HepG2 (cell line): ENCODE measurements around the gene SLC9A5. TPM values are rescaled to one million over a fixed set of nuclear protein-coding genes. Genes with fewer than 3 reads are reported as not detected.
A peak's percentile ranks its signal among the peaks of the same experiment; 100 is the strongest.

Experiments
- ATF3 ChIP-seq: sonication (generic); formaldehyde crosslinking; IDR thresholded peaks from 2 replicates; pipeline ENCODE4 v1.4.0; 2020; ENCODE audit warnings: missing genetic modification reagents
- ATRX ChIP-seq: sonication (generic); formaldehyde crosslinking; IDR thresholded peaks from 2 replicates; pipeline ENCODE4 v1.4.0; 2020; ENCODE audit warnings: missing genetic modification reagents, borderline replicate concordance
- CBFB ChIP-seq: sonication (generic); formaldehyde crosslinking; IDR thresholded peaks from 2 replicates; pipeline ENCODE4 v1.4.0; 2020; ENCODE audit warnings: missing genetic modification reagents
- CHD4 ChIP-seq: fragments of 200-600 bp; sonication (generic); IDR thresholded peaks from 2 replicates; pipeline ENCODE4 v1.7.0; 2017; ENCODE audit warnings: mild to moderate bottlenecking, low read length, borderline replicate concordance
- GABPB1 ChIP-seq: IDR thresholded peaks from 2 replicates; pipeline ENCODE4 v1.6.1; 2016; ENCODE audit warnings: mild to moderate bottlenecking, missing genetic modification reagents, moderate library complexity, missing compliant biosample characterization
- HCFC1 ChIP-seq: fragments of 150-350 bp; IDR thresholded peaks from 2 replicates; pipeline ENCODE4 v1.6.1; 2014; ENCODE audit warnings: low read depth, low read length
- HES4 ChIP-seq: sonication (generic); formaldehyde crosslinking; IDR thresholded peaks from 2 replicates; pipeline ENCODE4 v1.9.0; 2021; ENCODE audit warnings: mild to moderate bottlenecking, missing genetic modification reagents, borderline replicate concordance
- KDM1A ChIP-seq: IDR thresholded peaks from 2 replicates; pipeline ENCODE4 v1.6.1; 2016; ENCODE audit warnings: missing compliant biosample characterization
- KLF15 ChIP-seq: sonication (generic); formaldehyde crosslinking; IDR thresholded peaks from 2 replicates; pipeline ENCODE4 v1.8.1; 2023; ENCODE audit warnings: borderline replicate concordance, mild to moderate bottlenecking, inconsistent platforms, missing genetic modification reagents, mixed read lengths
- LBX2 ChIP-seq: sonication (generic); formaldehyde crosslinking; IDR thresholded peaks from 2 replicates; pipeline ENCODE4 v1.5.0; 2020; ENCODE audit warnings: missing genetic modification reagents, mild to moderate bottlenecking, borderline replicate concordance
- MIER2 ChIP-seq: IDR thresholded peaks from 2 replicates; pipeline ENCODE4 v1.6.1; 2016; ENCODE audit warnings: missing biosample characterization, missing genetic modification reagents
- MYPOP ChIP-seq: sonication (generic); formaldehyde crosslinking; IDR thresholded peaks from 2 replicates; pipeline ENCODE4 v1.8.1; 2023; ENCODE audit warnings: mild to moderate bottlenecking, moderate library complexity, missing genetic modification reagents
- NBN ChIP-seq: fragments of 450-650 bp; conservative IDR thresholded peaks from 2 replicates; pipeline ENCODE4 v1.6.1; 2017
- NFE2L2 ChIP-seq: fragments of 150-350 bp; IDR thresholded peaks from 2 replicates; pipeline ENCODE4 v1.6.1; 2014; ENCODE audit warnings: low read length
- NONO ChIP-seq, 2 experiments: fragments of 450-650 bp in 1 of 2; sonication (generic) in 1 of 2; formaldehyde crosslinking in 1 of 2; IDR thresholded peaks in 1 of 2; conservative IDR thresholded peaks in 1 of 2; 2 replicates each; pipeline versions ENCODE4 v1.6.1 to v1.8.0; 2017 to 2022; ENCODE audit warnings: mild to moderate bottlenecking in 1 of 2, missing genetic modification reagents in 1 of 2, moderate library complexity in 1 of 2
- POLR2AphosphoS2 ChIP-seq: IDR thresholded peaks from 2 replicates; pipeline ENCODE4 v1.6.1; 2011; ENCODE audit warnings: low read depth, low read length, improper control_type of control experiment
- PRDM10 ChIP-seq: sonication (generic); formaldehyde crosslinking; IDR thresholded peaks from 2 replicates; pipeline ENCODE4 v1.4.0; 2020; ENCODE audit warnings: low read depth, missing genetic modification reagents
- SRY ChIP-seq: sonication (generic); formaldehyde crosslinking; IDR thresholded peaks from 2 replicates; pipeline ENCODE4 v1.8.0; 2022; ENCODE audit warnings: mild to moderate bottlenecking, missing genetic modification reagents
- WIZ ChIP-seq: sonication (generic); formaldehyde crosslinking; IDR thresholded peaks from 2 replicates; pipeline ENCODE4 v1.5.1; 2020; ENCODE audit warnings: mild to moderate bottlenecking, missing genetic modification reagents
- ZFP82 ChIP-seq: sonication (generic); formaldehyde crosslinking; IDR thresholded peaks from 2 replicates; pipeline ENCODE4 v1.5.1; 2020; ENCODE audit warnings: mild to moderate bottlenecking, missing genetic modification reagents, borderline replicate concordance
- ZNF546 ChIP-seq: sonication (generic); formaldehyde crosslinking; conservative IDR thresholded peaks from 2 replicates; pipeline ENCODE4 v1.8.1; 2023; ENCODE audit warnings: mild to moderate bottlenecking, missing genetic modification reagents
- ZNF781 ChIP-seq: sonication (generic); formaldehyde crosslinking; IDR thresholded peaks from 2 replicates; pipeline ENCODE4 v1.5.1; 2020; ENCODE audit warnings: borderline replicate concordance, mild to moderate bottlenecking, missing genetic modification reagents; ENCODE audit errors: not compliant biosample characterization
- ZNF784 ChIP-seq: sonication (generic); formaldehyde crosslinking; IDR thresholded peaks from 2 replicates; pipeline ENCODE4 v1.5.1; 2020; ENCODE audit warnings: missing genetic modification reagents, mild to moderate bottlenecking, borderline replicate concordance
- polyA plus RNA-seq, 8 experiments: library from polyadenylated mRNA; depleted of rRNA in 3 of 8; stranded (reverse) in 7 of 8; unstranded in 1 of 8; fragments of >200 nt; fragmentation: Illumina TruSeq in 4 of 8; extraction: Trizol in 4 of 8; gene quantifications; 2 replicates each; pipeline versions ENCODE4 v1.2.1 to v1.2.3, GENCODE V29; 2011 to 2016; ENCODE audit warnings: low read depth in 4 of 8, missing spikeins in 1 of 8, mixed read lengths in 1 of 8; ENCODE audit not compliant: insufficient read depth in 1 of 8
- total RNA-seq, 5 experiments: library from RNA; depleted of rRNA; stranded (reverse); fragments of >200 nt; fragmentation: Illumina TruSeq; extraction: Trizol; gene quantifications; 2 replicates each; pipeline ENCODE4 v1.2.3, GENCODE V29; 2016; ENCODE audit warnings: low read depth in 1 of 5

The SLC9A5 gene
- total and polyA plus RNA-seq, 2 of the 13 experiments (the other 11 are each of a cell fraction or from before 2014, with no cell fraction given) = 0.58 to 1.4 TPM

GRCh38 chr16:67248401-67249177 is at the start of gene SLC9A5 (continued):
- TF ChIP-seq KDM1A (no peak), MYPOP (CRISPR knock-in tag) (no peak), ATRX (CRISPR knock-in tag) (no peak), LBX2 (CRISPR knock-in tag) (no peak), ATF3 (CRISPR knock-in tag) (no peak), ZNF781 (CRISPR knock-in tag) (no peak), CBFB (no peak), HES4 (CRISPR knock-in tag) (no peak), MIER2 (CRISPR knock-in tag) (no peak), SRY (CRISPR knock-in tag) (no peak), NBN (no peak), ZFP82 (CRISPR knock-in tag) (peak; percentile 25; the same call in 1 of the 2 replicates), PRDM10 (no peak), GABPB1 (CRISPR knock-in tag) (peak; percentile 45; the same call in 1 of the 2 replicates), WIZ (no peak), POLR2AphosphoS2 (no peak), KLF15 (CRISPR knock-in tag) (0 out of 2 replicates have a peak, but pooled peaks have one; percentile 40), NFE2L2 (no peak), NONO (IDR thresholded peaks at IDR 0.05) (no peak), NONO (CRISPR knock-in tag; conservative IDR thresholded peaks at IDR 0.05) (no peak), CHD4 (no peak), HCFC1 (no peak), ZNF546 (peak; percentile 80; the same call in 1 of the 2 replicates), ZNF784 (CRISPR knock-in tag) (peak; percentile 56; the same call in 1 of the 2 replicates)
